GM12892 (cell line): ENCODE results near the gene PGAP2. TPM values are rescaled to one million over a fixed set of nuclear protein-coding genes. Genes with fewer than 3 reads are reported as not detected.
"Not testable (repeated sequence)": the region's sequence is repeated elsewhere in the genome, so short reads cannot be mapped to it uniquely, and the experiment has no call there.

Experiments
- DNase-seq: peaks from one replicate; pipeline ENCODE4 v3.0.0; 2011; ENCODE audit not compliant: insufficient read length
- FAIRE-seq: peaks from 2 replicates; lab custom pipeline; 2011; peaks lifted over from hg19 to GRCh38; lab: Jason Lieb, UNC
- POLR2A ChIP-seq: IDR thresholded peaks from 2 replicates; pipeline ENCODE4 v1.6.1; 2011; ENCODE audit warnings: low read depth, low read length, control low read depth
- POLR2AphosphoS5 ChIP-seq: IDR thresholded peaks from 2 replicates; pipeline ENCODE4 v1.6.1; 2011; ENCODE audit warnings: low read depth, low read length, control low read depth
- TAF1 ChIP-seq: IDR thresholded peaks from 2 replicates; pipeline ENCODE4 v1.6.1; 2011; ENCODE audit warnings: low read depth, mild to moderate bottlenecking, control low read depth, low read length, borderline replicate concordance
- polyA plus RNA-seq: library from polyadenylated mRNA; unstranded; fragments of >200 nt; gene quantifications from one replicate; pipeline ENCODE4 v1.2.1, GENCODE V29; 2012; ENCODE audit warnings: missing spikeins, inconsistent platforms; ENCODE audit not compliant: missing spikeins

PGAP2 gene
- polyA plus RNA-seq = 24.1 TPM

DNA sequence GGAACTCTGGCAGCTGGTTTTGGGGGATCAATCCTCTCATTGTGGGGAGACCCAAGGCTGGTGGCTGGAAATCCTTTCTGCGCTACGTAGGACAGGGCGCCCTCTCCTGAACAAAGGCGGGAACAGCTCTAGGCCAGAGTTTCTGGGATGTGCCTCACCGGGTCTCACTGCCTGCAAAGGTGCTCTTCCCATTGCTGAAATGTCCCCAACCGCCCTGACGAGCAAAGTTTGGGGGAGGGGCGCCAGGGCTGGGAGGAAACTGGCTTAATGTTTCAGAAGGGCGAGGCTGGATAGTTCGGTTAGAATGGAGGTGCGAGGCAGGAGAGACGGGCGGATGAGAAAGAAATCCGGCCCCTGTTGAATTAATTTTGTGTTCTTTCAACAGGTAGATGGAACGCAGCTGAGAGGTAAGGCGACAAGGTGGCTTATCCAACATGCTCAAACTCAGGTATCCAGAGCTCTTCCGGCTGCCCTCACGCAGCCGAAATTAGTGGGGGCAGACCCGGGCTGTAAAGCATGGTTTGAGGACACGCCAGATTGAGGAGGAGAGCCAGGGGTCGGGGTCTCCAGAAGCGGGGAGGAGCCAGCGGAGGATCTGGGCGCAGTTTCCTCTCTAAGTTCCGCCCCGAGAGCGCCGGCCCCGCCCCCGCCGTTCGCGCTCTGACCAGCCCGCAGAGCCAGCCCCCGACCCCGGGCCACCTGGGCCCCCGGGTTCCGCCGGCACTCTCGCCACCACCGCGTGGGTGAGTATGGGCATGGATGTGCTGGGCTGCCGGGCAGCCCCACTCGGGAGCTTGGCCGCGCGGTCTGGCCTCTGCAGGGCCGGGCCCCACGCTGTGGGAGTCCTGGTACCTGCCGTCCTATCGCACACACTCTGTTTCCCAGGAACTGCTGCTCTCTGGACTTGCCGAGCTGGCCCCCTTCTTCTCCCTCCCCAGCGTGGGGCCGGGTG is at the start of gene PGAP2:
TSS of gene PGAP2 (plus strand) at position 652 of the 952 bp plus-strand sequence. CDS start 2,700 bp downstream, outside the sequence.
- FAIRE-seq (peak; percentile 91), DNase-seq (peak; percentile 82)
- TF ChIP-seq TAF1 (0 out of 2 replicates have a peak, but pooled peaks have one; percentile 14), POLR2AphosphoS5 (no peak), POLR2A (no peak)

DNA sequence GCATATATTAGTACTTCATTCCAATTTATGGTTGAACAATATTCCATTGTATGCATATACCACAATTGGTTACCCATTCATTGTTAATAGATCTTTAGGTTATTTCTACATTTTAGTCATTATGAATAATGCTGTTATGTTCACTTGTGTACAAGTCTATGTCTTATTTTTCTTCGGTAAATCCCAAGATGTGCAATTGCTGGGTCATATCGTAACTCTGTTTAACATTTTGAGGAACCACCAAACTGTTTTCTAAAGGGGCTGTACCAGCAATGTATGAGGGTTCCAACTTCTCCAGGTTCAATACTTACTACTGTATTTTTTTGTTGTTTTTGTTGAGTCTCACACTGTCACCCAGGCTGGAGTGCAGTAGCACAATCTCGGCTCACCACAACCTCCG is 44.1 kb upstream of the PGAP2 start:
- no peak for TF ChIP-seq POLR2AphosphoS5
- TF ChIP-seq TAF1 = no peak
- no peak for TF ChIP-seq POLR2A
- no peak for FAIRE-seq
- no peak for DNase-seq

GRCh38 chr11:3766836-3767235 is 41.5 kb upstream of the PGAP2 start:
- not testable (repeated sequence) for FAIRE-seq, DNase-seq

DNA sequence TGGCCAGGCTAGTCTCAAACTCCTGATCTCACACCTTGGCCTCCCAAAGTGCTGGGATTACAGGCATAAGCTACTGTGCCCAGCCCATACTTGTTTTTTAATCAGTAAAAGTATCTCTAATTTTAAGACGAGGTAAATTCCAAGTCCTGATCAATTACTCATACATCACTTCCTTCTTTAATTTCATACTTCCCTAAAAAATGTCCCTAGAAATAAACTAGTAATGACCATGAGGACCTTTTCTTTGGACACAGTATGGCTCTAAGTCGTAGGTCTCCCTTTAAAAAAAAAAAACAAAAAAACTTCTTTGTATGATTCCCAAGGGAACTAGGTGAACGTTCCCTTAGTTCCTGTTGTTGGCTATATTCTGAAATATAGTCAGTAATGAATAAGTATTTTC is 40.8 kb upstream of the PGAP2 start:
- TF ChIP-seq POLR2A = no peak
- no peak for TF ChIP-seq TAF1
- TF ChIP-seq POLR2AphosphoS5 = no peak
- no peak for DNase-seq
- FAIRE-seq = no peak

GRCh38 chr11:3773180-3773579 is 35.2 kb upstream of the PGAP2 start:
- TF ChIP-seq POLR2AphosphoS5 (no peak), POLR2A (no peak), TAF1 (no peak)
- DNase-seq (no peak), FAIRE-seq (no peak)

DNA sequence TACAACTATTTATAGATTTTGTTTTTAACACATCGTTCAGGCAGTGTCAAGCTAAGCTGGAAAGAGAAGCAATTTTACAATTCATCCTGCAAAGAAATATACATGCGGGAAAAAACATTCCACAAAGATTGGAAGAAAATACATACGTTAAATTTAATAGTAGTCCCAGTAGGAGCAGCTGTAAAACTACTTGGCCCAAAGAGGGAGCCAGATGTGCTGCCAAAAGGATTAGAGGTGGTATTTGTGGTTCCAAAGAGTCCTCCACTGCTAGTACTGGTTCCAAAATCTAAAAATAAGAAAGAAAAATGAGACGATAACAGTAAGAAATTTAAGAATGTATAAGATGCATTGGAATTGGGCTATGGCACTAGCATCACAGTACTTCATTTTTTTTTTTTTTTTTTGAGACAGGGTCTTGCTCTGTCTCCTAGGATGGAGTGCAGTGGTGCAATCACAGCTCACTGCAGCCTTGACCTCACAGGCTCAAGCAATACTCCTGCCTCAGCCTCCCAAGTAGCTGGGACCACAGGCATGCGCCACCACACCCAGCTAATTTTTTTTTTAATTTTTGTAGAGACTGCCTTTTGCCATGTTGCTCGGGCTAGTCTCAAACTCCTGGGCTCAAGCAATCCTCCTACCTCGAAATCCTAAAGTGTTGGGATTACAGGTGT is 32.5 kb upstream of the PGAP2 start:
- DNase-seq (no peak), FAIRE-seq (no peak)
- TF ChIP-seq POLR2AphosphoS5 = no peak
- TF ChIP-seq POLR2A = no peak

DNA sequence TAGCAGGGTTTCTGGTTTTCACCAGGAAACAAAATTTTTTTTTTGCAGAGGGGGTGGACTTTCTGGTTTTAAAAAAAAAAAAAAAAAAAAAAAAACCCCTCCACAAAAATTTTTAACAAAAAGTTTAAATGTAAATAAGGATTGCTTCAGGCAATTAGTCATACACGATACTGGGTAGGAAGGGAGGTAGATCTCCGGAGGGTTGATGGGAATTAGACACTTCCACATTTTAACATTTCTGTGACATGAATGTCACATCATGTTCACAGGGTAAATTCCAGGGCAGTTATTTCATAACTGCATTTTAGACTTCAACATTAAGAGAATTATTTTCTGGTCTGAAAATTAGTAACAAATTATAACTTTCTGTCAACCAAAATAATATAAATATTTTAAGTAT is 26.9 kb upstream of the PGAP2 start:
- DNase-seq = no peak
- TF ChIP-seq POLR2A (no peak), TAF1 (no peak), POLR2AphosphoS5 (no peak)

DNA sequence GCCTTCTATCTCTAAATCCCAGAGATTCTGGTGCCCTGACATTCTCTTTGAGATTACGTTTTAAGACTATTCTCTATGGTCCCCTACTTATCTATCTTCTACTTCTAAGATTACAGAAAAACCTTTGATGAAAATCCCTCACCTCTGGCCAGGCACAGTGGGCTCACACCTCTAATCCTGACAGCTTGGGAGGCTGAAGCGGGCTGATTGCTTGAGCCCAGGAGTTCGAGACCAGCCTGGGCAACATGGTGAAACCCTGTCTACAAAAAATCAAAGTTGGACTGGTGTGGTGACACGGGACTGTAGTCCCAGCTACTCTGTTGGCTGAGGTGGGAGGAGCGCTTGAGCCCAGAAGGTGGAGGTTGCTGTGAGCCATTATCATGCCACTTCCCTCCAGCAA is 25.4 kb upstream of the PGAP2 start:
- TF ChIP-seq POLR2AphosphoS5 (no peak), TAF1 (no peak), POLR2A (no peak)
- DNase-seq = no peak
- no peak for FAIRE-seq

More for the DNA sequence above, 26.9 kb upstream of the PGAP2 start:
- peak; percentile 75 for FAIRE-seq

GRCh38 chr11:3783611-3784010 is 24.7 kb upstream of the PGAP2 start:
- TF ChIP-seq POLR2A (no peak), TAF1 (no peak), POLR2AphosphoS5 (no peak)
- DNase-seq = no peak
- no peak for FAIRE-seq

DNA sequence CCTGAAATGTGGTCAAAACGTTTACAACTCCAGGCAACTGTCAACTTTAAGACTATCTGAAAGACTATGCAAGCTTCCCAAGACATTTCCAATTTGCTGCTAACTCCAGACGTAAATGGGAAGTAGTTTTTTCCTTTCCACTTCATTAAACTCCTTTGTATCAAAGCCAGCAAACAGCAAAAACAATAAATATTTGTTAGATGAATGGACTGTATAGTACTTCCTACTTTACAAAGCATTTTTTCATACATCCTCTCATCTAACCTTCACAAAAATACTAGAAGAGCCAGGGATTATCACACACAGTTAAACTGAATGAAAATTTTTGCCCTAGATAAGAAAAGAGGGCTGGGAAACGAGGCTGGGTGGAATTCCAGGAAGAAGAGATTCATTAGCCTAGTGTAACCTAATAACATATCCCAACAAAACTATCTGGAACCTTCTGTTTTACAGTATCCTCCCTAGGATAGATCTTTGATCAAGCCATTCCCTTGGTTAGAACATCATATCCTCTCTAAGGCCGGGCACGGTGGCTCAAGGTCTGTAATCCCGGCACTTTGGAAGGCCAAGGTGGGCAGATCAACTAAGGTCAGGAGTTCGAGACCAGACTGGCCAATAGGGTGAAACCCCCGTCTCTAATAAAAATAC is 21.5 kb upstream of the PGAP2 start:
- TF ChIP-seq TAF1 = no peak
- TF ChIP-seq POLR2AphosphoS5 = no peak
- no peak for DNase-seq
- FAIRE-seq = peak; percentile 21

DNA sequence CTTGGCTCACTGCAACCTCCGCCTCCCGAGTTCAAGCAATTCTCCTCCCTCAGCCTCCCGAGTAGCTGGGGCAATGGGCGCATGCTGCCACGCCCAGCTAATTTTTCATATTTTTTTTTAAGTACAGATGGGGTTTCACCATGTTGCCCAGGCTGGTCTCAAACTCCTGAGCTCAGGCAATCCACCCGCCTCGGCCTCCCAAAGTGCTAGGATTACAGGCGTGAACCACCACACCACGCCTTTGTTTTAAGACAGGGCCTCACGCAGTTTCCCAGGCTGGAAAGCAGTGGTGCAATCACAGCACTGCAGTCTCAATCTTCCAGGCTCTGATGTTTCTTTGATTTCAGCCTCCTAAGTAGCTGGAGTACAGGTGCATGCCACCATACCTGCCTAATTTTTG is 14.0 kb upstream of the PGAP2 start:
- FAIRE-seq, DNase-seq: not testable (repeated sequence)
